ENCODE measurements around the gene SMYD2.

DNA sequence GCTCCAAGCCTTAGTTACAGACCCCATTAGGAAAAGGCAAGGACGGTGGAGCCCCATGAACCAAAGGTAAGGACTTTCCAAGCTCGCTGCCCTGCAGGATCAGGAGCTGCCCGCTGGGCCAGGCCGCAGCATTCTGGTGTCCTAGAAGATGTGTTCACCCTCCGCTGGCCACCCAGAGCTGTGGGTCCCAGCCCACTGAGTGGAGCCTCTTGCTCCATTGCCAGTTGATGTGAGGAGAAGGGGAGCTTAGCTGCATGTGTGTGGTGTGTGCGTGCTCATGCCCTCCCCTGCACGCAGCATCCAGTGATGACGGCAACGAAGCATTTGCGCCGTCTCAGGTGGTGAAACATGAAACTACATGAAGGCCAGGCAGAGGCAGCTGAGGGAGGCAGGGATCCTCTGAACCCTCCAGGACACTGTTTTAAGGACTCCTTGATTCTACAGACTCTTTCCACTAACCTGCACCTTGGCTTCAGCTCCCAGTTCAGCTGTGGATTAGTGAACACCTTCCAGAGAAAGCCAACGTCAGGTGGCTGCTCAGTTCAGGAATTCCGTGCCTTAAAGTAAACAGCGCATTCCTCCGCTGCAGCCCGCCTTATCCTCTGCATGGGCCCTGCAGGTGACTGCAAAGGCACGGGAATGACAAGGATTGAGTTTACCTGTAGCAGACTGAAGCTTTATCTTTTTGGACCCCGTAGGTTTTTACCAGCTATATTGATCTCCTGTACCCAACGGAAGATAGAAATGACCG is 48.7 kb downstream of the SMYD2 start:
- TF ChIP-seq CTCF (IDR thresholded peaks at IDR 0.05) (no peak), EP300 (IDR thresholded peaks at IDR 0.05) (no peak)

Measured in stomach (tissue), 4 donors.